Measurements from ENCODE around the gene CDSN.

Gene CDSN

GRCh38 chr6:31157513-31158139 is 37.4 kb upstream of the CDSN start, which contains the start of gene CCHCR1:
Gene CCHCR1 (minus strand): TSS chr6:31157802. CDS start chr6:31157600, 202 bp downstream.
- H3K4me3 Mint-ChIP-seq: peak within 1 kb of the TSS; percentile 90
- H3K9me3 Mint-ChIP-seq: no peaks in the 10 kb centered on the region
- H3K36me3 Mint-ChIP-seq (ENCODE audit: low read depth): peaks cover 84% of the 10 kb centered on the region
- DNase-seq: peak; percentile 36
- H3K27ac Mint-ChIP-seq: peak within 1 kb of the TSS; percentile 95
- H3K4me1 Mint-ChIP-seq (ENCODE audit: low read depth): peaks cover 30% of the 10 kb centered on the region
- H3K27me3 Mint-ChIP-seq: no peaks in the 10 kb centered on the region

- Mint-ChIP-seq H3K27ac (no peak overlapping the region), H3K27me3 (no peaks in the 10 kb centered on the region), H3K4me1 (ENCODE audit: low read depth) (peaks cover 27% of the 10 kb centered on the region), H3K4me3 (peak overlapping the region; percentile 90), H3K9me3 (no peaks in the 10 kb centered on the region), H3K36me3 (ENCODE audit: low read depth) (peaks cover 80% of the 10 kb centered on the region)
- no peak for DNase-seq
Observed at GRCh38 chr6:31156641-31157040, 36.4 kb upstream of the CDSN start.

- H3K4me3 Mint-ChIP-seq: no peak overlapping the region
- H3K4me1 Mint-ChIP-seq (ENCODE audit: low read depth): peaks cover 13% of the 10 kb centered on the region
- no peak overlapping the region for H3K27ac Mint-ChIP-seq
- no peaks in the 10 kb centered on the region for H3K9me3 Mint-ChIP-seq
- no peak for DNase-seq
- no peaks in the 10 kb centered on the region for H3K27me3 Mint-ChIP-seq
- peaks cover 80% of the 10 kb centered on the region for H3K36me3 Mint-ChIP-seq (ENCODE audit: low read depth)
Observed at GRCh38 chr6:31154436-31154835, 34.2 kb upstream of the CDSN start.

- no peaks in the 10 kb centered on the region for H3K27me3 Mint-ChIP-seq
- H3K4me3 Mint-ChIP-seq: no peak overlapping the region
- H3K9me3 Mint-ChIP-seq: no peaks in the 10 kb centered on the region
- H3K27ac Mint-ChIP-seq: no peak overlapping the region
- no peak for DNase-seq
- H3K36me3 Mint-ChIP-seq (ENCODE audit: low read depth): peaks cover 82% of the 10 kb centered on the region
- peaks cover 9% of the 10 kb centered on the region for H3K4me1 Mint-ChIP-seq (ENCODE audit: low read depth)
Observed at GRCh38 chr6:31152781-31153180, 32.5 kb upstream of the CDSN start.

- DNase-seq: no peak
- peaks cover 82% of the 10 kb centered on the region for H3K36me3 Mint-ChIP-seq (ENCODE audit: low read depth)
- H3K4me1 Mint-ChIP-seq (ENCODE audit: low read depth): no peaks in the 10 kb centered on the region
- no peaks in the 10 kb centered on the region for H3K9me3 Mint-ChIP-seq
- no peak overlapping the region for H3K27ac Mint-ChIP-seq
- no peak overlapping the region for H3K4me3 Mint-ChIP-seq
- H3K27me3 Mint-ChIP-seq: no peaks in the 10 kb centered on the region
Observed at GRCh38 chr6:31149827-31150447, 29.7 kb upstream of the CDSN start.

- H3K36me3 Mint-ChIP-seq (ENCODE audit: low read depth): peaks cover 66% of the 10 kb centered on the region
- H3K27me3 Mint-ChIP-seq: no peaks in the 10 kb centered on the region
- H3K27ac Mint-ChIP-seq: no peak overlapping the region
- DNase-seq: no peak
- H3K9me3 Mint-ChIP-seq: no peaks in the 10 kb centered on the region
- H3K4me3 Mint-ChIP-seq: no peak overlapping the region
- H3K4me1 Mint-ChIP-seq (ENCODE audit: low read depth): no peaks in the 10 kb centered on the region
Observed at GRCh38 chr6:31145386-31145785, 25.1 kb upstream of the CDSN start.

GRCh38 chr6:31144970-31145340 is 24.7 kb upstream of the CDSN start:
- H3K9me3 Mint-ChIP-seq: no peaks in the 10 kb centered on the region
- H3K27me3 Mint-ChIP-seq: no peaks in the 10 kb centered on the region
- no peak overlapping the region for H3K4me3 Mint-ChIP-seq
- peaks cover 62% of the 10 kb centered on the region for H3K36me3 Mint-ChIP-seq (ENCODE audit: low read depth)
- no peak overlapping the region for H3K27ac Mint-ChIP-seq
- H3K4me1 Mint-ChIP-seq (ENCODE audit: low read depth): no peaks in the 10 kb centered on the region
- DNase-seq: no peak

- no peaks in the 10 kb centered on the region for H3K9me3 Mint-ChIP-seq
- H3K27ac Mint-ChIP-seq: no peak overlapping the region
- no peak for DNase-seq
- no peak overlapping the region for H3K4me3 Mint-ChIP-seq
- H3K4me1 Mint-ChIP-seq (ENCODE audit: low read depth): no peaks in the 10 kb centered on the region
- H3K27me3 Mint-ChIP-seq: no peaks in the 10 kb centered on the region
- H3K36me3 Mint-ChIP-seq (ENCODE audit: low read depth): peaks cover 57% of the 10 kb centered on the region
Observed at GRCh38 chr6:31144296-31144969, 24.2 kb upstream of the CDSN start.

- Mint-ChIP-seq H3K27ac (no peak overlapping the region), H3K4me3 (no peak overlapping the region), H3K9me3 (no peaks in the 10 kb centered on the region), H3K27me3 (no peaks in the 10 kb centered on the region), H3K4me1 (ENCODE audit: low read depth) (no peaks in the 10 kb centered on the region), H3K36me3 (ENCODE audit: low read depth) (peaks cover 48% of the 10 kb centered on the region)
- no peak for DNase-seq
Observed at GRCh38 chr6:31143148-31143547, 22.9 kb upstream of the CDSN start.

- Mint-ChIP-seq H3K27ac (no peak overlapping the region), H3K9me3 (no peaks in the 10 kb centered on the region), H3K4me3 (no peak overlapping the region), H3K36me3 (ENCODE audit: low read depth) (peaks cover 43% of the 10 kb centered on the region), H3K27me3 (no peaks in the 10 kb centered on the region), H3K4me1 (ENCODE audit: low read depth) (peaks cover 7% of the 10 kb centered on the region)
- DNase-seq: no peak
Observed at GRCh38 chr6:31142361-31142761, 22.1 kb upstream of the CDSN start.

- peaks cover 30% of the 10 kb centered on the region for H3K36me3 Mint-ChIP-seq (ENCODE audit: low read depth)
- no peak for DNase-seq
- no peak overlapping the region for H3K4me3 Mint-ChIP-seq
- no peaks in the 10 kb centered on the region for H3K27me3 Mint-ChIP-seq
- H3K27ac Mint-ChIP-seq: no peak overlapping the region
- H3K4me1 Mint-ChIP-seq (ENCODE audit: low read depth): peaks cover 7% of the 10 kb centered on the region
- H3K9me3 Mint-ChIP-seq: no peaks in the 10 kb centered on the region
Observed at GRCh38 chr6:31140643-31141042, 20.4 kb upstream of the CDSN start.

- H3K36me3 Mint-ChIP-seq (ENCODE audit: low read depth): peaks cover 20% of the 10 kb centered on the region
- no peak for DNase-seq
- no peaks in the 10 kb centered on the region for H3K27me3 Mint-ChIP-seq
- H3K4me3 Mint-ChIP-seq: no peak overlapping the region
- H3K9me3 Mint-ChIP-seq: no peaks in the 10 kb centered on the region
- no peak overlapping the region for H3K27ac Mint-ChIP-seq
- peaks cover 7% of the 10 kb centered on the region for H3K4me1 Mint-ChIP-seq (ENCODE audit: low read depth)
Observed at GRCh38 chr6:31139599-31139998, 19.4 kb upstream of the CDSN start.

- Mint-ChIP-seq H3K27ac (no peak within 1 kb of the TSS), H3K4me3 (no peak within 1 kb of the TSS), H3K9me3 (no peaks in the 10 kb centered on the region), H3K4me1 (ENCODE audit: low read depth) (peaks cover 7% of the 10 kb centered on the region), H3K27me3 (no peaks in the 10 kb centered on the region), H3K36me3 (ENCODE audit: low read depth) (peaks cover 14% of the 10 kb centered on the region)
- DNase-seq: no peak
Observed at GRCh38 chr6:31138982-31139381, 18.7 kb upstream of the CDSN start, which contains the start of gene PSORS1C2. Gene PSORS1C2 (minus strand): TSS chr6:31139066. CDS start chr6:31139026, 40 bp downstream.

- Mint-ChIP-seq H3K36me3 (ENCODE audit: low read depth) (no peaks in the 10 kb centered on the region), H3K4me1 (ENCODE audit: low read depth) (peaks cover 7% of the 10 kb centered on the region), H3K9me3 (no peaks in the 10 kb centered on the region), H3K4me3 (no peak overlapping the region), H3K27ac (no peak overlapping the region), H3K27me3 (no peaks in the 10 kb centered on the region)
- no peak for DNase-seq
Observed at GRCh38 chr6:31135710-31136109, 15.5 kb upstream of the CDSN start.

- no peak for DNase-seq
- H3K27ac Mint-ChIP-seq: no peak overlapping the region
- no peak overlapping the region for H3K4me3 Mint-ChIP-seq
- peaks cover 9% of the 10 kb centered on the region for H3K4me1 Mint-ChIP-seq (ENCODE audit: low read depth)
- no peaks in the 10 kb centered on the region for H3K36me3 Mint-ChIP-seq (ENCODE audit: low read depth)
- peaks cover 8% of the 10 kb centered on the region for H3K27me3 Mint-ChIP-seq
- no peaks in the 10 kb centered on the region for H3K9me3 Mint-ChIP-seq
Observed at GRCh38 chr6:31132806-31133205, 12.6 kb upstream of the CDSN start.

All from activated T-cell treated with anti-CD3 and anti-CD28 coated beads, Interleukin-2, amount 50 U/mL, for 24 hours (primary cell).